ENCODE data around the gene NDUFC2. TPM values are rescaled to one million over a fixed set of nuclear protein-coding genes. Genes with fewer than 3 reads are reported as not detected.

NDUFC2 gene
- total RNA-seq (207 TPM), polyA plus RNA-seq (ENCODE audit: insufficient read depth in 1 of 8, insufficient read length in 8 of 8, low replicate concordance in 1 of 8) (100 to 1,000 TPM; 140 to 202 (median 169) TPM)
- long read RNA-seq, donor 1, transcript NDUFC2-201 (3 exons, 2,518 nt) = major isoform, 66 of 72 reads
- long read RNA-seq, donor 1, partial matches to known transcripts = 5 of 72 reads
- long read RNA-seq, donor 1, other reads (novel, unspliced or antisense) = 0 of 72 reads
- long read RNA-seq, donor 2, transcript NDUFC2-201 (3 exons, 2,518 nt) = major isoform, 13 of 14 reads
- long read RNA-seq, donor 2, partial matches to known transcripts = 0 of 14 reads
- long read RNA-seq, donor 2, other reads (novel, unspliced or antisense) = 0 of 14 reads
- long read RNA-seq, donor 3, transcript NDUFC2-201 (3 exons, 2,518 nt) = major isoform, 119 of 129 reads
- long read RNA-seq, donor 3, partial matches to known transcripts = 8 of 129 reads
- long read RNA-seq, donor 3, other reads (novel, unspliced or antisense) = 0 of 129 reads
- long read RNA-seq, donor 4, transcript NDUFC2-204 (2 exons, 561 nt) = minor isoform, 5 of 115 reads
- long read RNA-seq, donor 4, transcript NDUFC2-201 (3 exons, 2,518 nt) = major isoform, 101 of 115 reads
- long read RNA-seq, donor 4, partial matches to known transcripts = 9 of 115 reads
- long read RNA-seq, donor 4, other reads (novel, unspliced or antisense) = 0 of 115 reads
- long read RNA-seq, donor 5, transcript NDUFC2-201 (3 exons, 2,518 nt) = major isoform, 306 of 366 reads
- long read RNA-seq, donor 5, partial matches to known transcripts = 57 of 366 reads
- long read RNA-seq, donor 5, other reads (novel, unspliced or antisense) = 0 of 366 reads
- long read RNA-seq, donor 6, transcript NDUFC2-201 (3 exons, 2,518 nt) = major isoform, 303 of 369 reads
- long read RNA-seq, donor 6, partial matches to known transcripts = 62 of 369 reads
- long read RNA-seq, donor 6, other reads (novel, unspliced or antisense) = 0 of 369 reads
- long read RNA-seq, donor 7, transcript NDUFC2-201 (3 exons, 2,518 nt) = major isoform, 182 of 229 reads
- long read RNA-seq, donor 7, partial matches to known transcripts = 43 of 229 reads
- long read RNA-seq, donor 7, other reads (novel, unspliced or antisense) = 0 of 229 reads
- long read RNA-seq, donor 8, transcript NDUFC2-201 (3 exons, 2,518 nt) = major isoform, 111 of 135 reads
- long read RNA-seq, donor 8, partial matches to known transcripts = 22 of 135 reads
- long read RNA-seq, donor 8, other reads (novel, unspliced or antisense) = 0 of 135 reads
- long read RNA-seq, donor 9, transcript NDUFC2-204 (2 exons, 561 nt) = minor isoform, 5 of 177 reads
- long read RNA-seq, donor 9, transcript NDUFC2-201 (3 exons, 2,518 nt) = major isoform, 127 of 177 reads
- long read RNA-seq, donor 9, partial matches to known transcripts = 43 of 177 reads
- long read RNA-seq, donor 9, other reads (novel, unspliced or antisense) = 0 of 177 reads
- long read RNA-seq, donor 10, transcript NDUFC2-201 (3 exons, 2,518 nt) = major isoform, 176 of 243 reads
- long read RNA-seq, donor 10, partial matches to known transcripts = 57 of 243 reads
- long read RNA-seq, donor 10, other reads (novel, unspliced or antisense) = 5 of 243 reads
- long read RNA-seq, donor 11, transcript NDUFC2-201 (3 exons, 2,518 nt) = major isoform, 153 of 176 reads
- long read RNA-seq, donor 11, partial matches to known transcripts = 22 of 176 reads
- long read RNA-seq, donor 11, other reads (novel, unspliced or antisense) = 0 of 176 reads

GRCh38 chr11:78079232-78080083 lies at the start of gene NDUFC2:
Gene NDUFC2 (minus strand): TSS chr11:78079862. CDS start chr11:78079744, 118 bp downstream.
- WGBS (ENCODE audit: insufficient coverage) = under 1% methylated on average over 57 of the region's 68 CpGs
- Histone ChIP-seq H3K36me3 (ENCODE audit: control insufficient read depth, insufficient read depth, low read length) (peaks cover 4% of the 10 kb centered on the region), H3K27ac (ENCODE audit: low read length) (peak within 1 kb of the TSS; percentile 90), H3K27me3 (ENCODE audit: control insufficient read depth, insufficient read depth, low read length) (no peaks in the 10 kb centered on the region), H3K4me3 (ENCODE audit: low read length) (peak within 1 kb of the TSS; percentile 98), H3K9me3 (replicated peaks; ENCODE audit: control insufficient read depth, low read depth, low read length) (no peaks in the 10 kb centered on the region), H3K4me1 (ENCODE audit: control insufficient read depth, insufficient read depth, low read length) (peaks cover 20% of the 10 kb centered on the region)
- peak; percentile 93 for DNase-seq

- Histone ChIP-seq H3K4me1 (ENCODE audit: control insufficient read depth, insufficient read depth, low read length) (no peaks in the 10 kb centered on the region), H3K27ac (ENCODE audit: low read length) (no peak overlapping the region), H3K27me3 (ENCODE audit: control insufficient read depth, insufficient read depth, low read length) (no peaks in the 10 kb centered on the region), H3K9me3 (replicated peaks; ENCODE audit: control insufficient read depth, low read depth, low read length) (no peaks in the 10 kb centered on the region), H3K4me3 (ENCODE audit: low read length) (no peak overlapping the region), H3K36me3 (ENCODE audit: control insufficient read depth, insufficient read depth, low read length) (peaks cover 10% of the 10 kb centered on the region)
- DNase-seq = no peak
- WGBS (ENCODE audit: insufficient coverage) = 75% methylated on average over 1 of the region's 3 CpGs
Measured at GRCh38 chr11:78127403-78127802, 47.7 kb upstream of the NDUFC2 start.

GRCh38 chr11:78112582-78113275 lies 33.1 kb upstream of the NDUFC2 start:
- Histone ChIP-seq H3K27ac (ENCODE audit: low read length) (no peak overlapping the region), H3K36me3 (ENCODE audit: control insufficient read depth, insufficient read depth, low read length) (peaks cover 25% of the 10 kb centered on the region), H3K9me3 (replicated peaks; ENCODE audit: control insufficient read depth, low read depth, low read length) (no peaks in the 10 kb centered on the region), H3K4me1 (ENCODE audit: control insufficient read depth, insufficient read depth, low read length) (no peaks in the 10 kb centered on the region), H3K27me3 (ENCODE audit: control insufficient read depth, insufficient read depth, low read length) (no peaks in the 10 kb centered on the region), H3K4me3 (ENCODE audit: low read length) (no peak overlapping the region)
- WGBS (ENCODE audit: insufficient coverage) = 100% methylated on average over 1 of the region's 6 CpGs
- no peak for DNase-seq

DNA sequence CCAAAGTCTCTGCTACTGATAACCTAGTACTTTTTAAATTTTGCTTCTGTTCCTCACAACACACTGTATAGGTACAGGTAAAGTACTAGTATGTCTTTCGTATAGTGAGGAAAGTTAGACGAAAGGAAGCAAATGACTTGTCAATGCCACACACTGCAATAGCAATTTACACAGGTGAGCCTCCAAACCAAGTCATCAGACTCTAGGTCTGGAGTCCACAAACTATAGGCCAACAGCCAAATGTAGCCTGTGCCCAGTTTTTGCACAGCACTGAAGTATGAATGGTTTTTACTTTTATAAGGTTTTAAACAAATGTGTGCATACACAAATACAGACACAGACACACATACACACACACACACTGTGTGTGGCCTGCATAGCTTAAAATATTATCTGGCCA lies 31.6 kb upstream of the NDUFC2 start:
- Histone ChIP-seq H3K36me3 (ENCODE audit: control insufficient read depth, insufficient read depth, low read length) (peaks cover 23% of the 10 kb centered on the region), H3K27me3 (ENCODE audit: control insufficient read depth, insufficient read depth, low read length) (no peaks in the 10 kb centered on the region), H3K4me3 (ENCODE audit: low read length) (no peak overlapping the region), H3K27ac (ENCODE audit: low read length) (no peak overlapping the region), H3K9me3 (replicated peaks; ENCODE audit: control insufficient read depth, low read depth, low read length) (no peaks in the 10 kb centered on the region), H3K4me1 (ENCODE audit: control insufficient read depth, insufficient read depth, low read length) (no peaks in the 10 kb centered on the region)
- no peak for DNase-seq
- WGBS (ENCODE audit: insufficient coverage) = no CpG with 5 or more reads among the region's 2 CpGs

DNA sequence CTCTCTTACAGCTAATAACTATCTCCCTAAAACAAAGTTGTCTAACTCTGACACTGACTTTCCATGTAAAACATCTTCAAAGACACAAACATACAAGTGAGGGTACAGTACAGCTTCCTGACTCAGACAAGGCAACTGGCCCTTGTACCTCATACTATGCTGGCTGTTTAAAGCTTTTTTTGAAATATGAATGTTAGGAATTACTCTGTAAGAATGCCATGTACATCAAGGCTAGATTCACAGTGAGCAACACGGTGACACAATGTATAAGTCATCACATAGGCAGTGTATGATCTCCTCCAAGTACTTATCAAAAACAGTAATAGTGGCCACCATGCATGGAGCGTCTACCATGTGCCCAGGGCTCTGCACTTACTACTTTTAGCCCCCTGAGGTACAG lies 31.2 kb upstream of the NDUFC2 start:
- H3K4me3 ChIP-seq (ENCODE audit: low read length) = no peak overlapping the region
- H3K4me1 ChIP-seq (ENCODE audit: control insufficient read depth, insufficient read depth, low read length) = no peaks in the 10 kb centered on the region
- H3K27ac ChIP-seq (ENCODE audit: low read length) = no peak overlapping the region
- H3K9me3 ChIP-seq (replicated peaks; ENCODE audit: control insufficient read depth, low read depth, low read length) = no peaks in the 10 kb centered on the region
- H3K36me3 ChIP-seq (ENCODE audit: control insufficient read depth, insufficient read depth, low read length) = peaks cover 25% of the 10 kb centered on the region
- no peaks in the 10 kb centered on the region for H3K27me3 ChIP-seq (ENCODE audit: control insufficient read depth, insufficient read depth, low read length)
- 100% methylated on average over 1 of the region's 2 CpGs for WGBS (ENCODE audit: insufficient coverage)
- no peak for DNase-seq

DNA sequence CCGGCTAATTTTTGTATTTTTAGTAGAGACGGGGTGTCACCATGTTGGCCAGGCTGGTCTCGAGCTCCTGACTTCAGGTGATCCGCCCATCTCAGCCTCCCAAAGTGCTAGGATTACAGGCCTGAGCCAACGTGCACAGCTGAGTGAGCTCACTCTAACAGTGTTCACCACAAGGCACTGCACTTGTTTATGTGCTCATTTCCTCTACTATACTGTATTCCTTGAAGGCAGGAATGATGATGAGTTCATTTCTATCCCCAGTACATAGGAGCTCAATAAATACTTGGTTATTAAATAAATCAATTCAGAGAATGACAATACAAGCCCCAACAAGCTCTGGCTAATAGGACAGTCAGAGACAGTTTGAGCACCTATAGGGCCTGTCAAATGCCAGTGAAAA lies 30.7 kb upstream of the NDUFC2 start:
- 72% methylated on average over 4 of the region's 5 CpGs for whole genome bisulfite sequencing (ENCODE audit: insufficient coverage)
- Histone ChIP-seq H3K36me3 (ENCODE audit: control insufficient read depth, insufficient read depth, low read length) (peaks cover 26% of the 10 kb centered on the region), H3K27me3 (ENCODE audit: control insufficient read depth, insufficient read depth, low read length) (no peaks in the 10 kb centered on the region), H3K4me1 (ENCODE audit: control insufficient read depth, insufficient read depth, low read length) (no peaks in the 10 kb centered on the region), H3K9me3 (replicated peaks; ENCODE audit: control insufficient read depth, low read depth, low read length) (no peaks in the 10 kb centered on the region), H3K27ac (ENCODE audit: low read length) (no peak overlapping the region), H3K4me3 (ENCODE audit: low read length) (no peak overlapping the region)
- DNase-seq = no peak

GRCh38 chr11:78109081-78110015 lies 29.7 kb upstream of the NDUFC2 start:
- peak; percentile 53 for DNase-seq
- no peaks in the 10 kb centered on the region for H3K4me1 ChIP-seq (ENCODE audit: control insufficient read depth, insufficient read depth, low read length)
- H3K27ac ChIP-seq (ENCODE audit: low read length) = no peak overlapping the region
- no peak overlapping the region for H3K4me3 ChIP-seq (ENCODE audit: low read length)
- H3K27me3 ChIP-seq (ENCODE audit: control insufficient read depth, insufficient read depth, low read length) = no peaks in the 10 kb centered on the region
- no peaks in the 10 kb centered on the region for H3K9me3 ChIP-seq (replicated peaks; ENCODE audit: control insufficient read depth, low read depth, low read length)
- 80% methylated on average over 1 of the region's 3 CpGs for WGBS (ENCODE audit: insufficient coverage)
- peaks cover 26% of the 10 kb centered on the region for H3K36me3 ChIP-seq (ENCODE audit: control insufficient read depth, insufficient read depth, low read length)

All from muscle of leg (tissue), 16 donors.